GM20431 (cell line): ENCODE measurements around the gene REEP5.
"Not testable (repeated sequence)": the region's sequence is repeated elsewhere in the genome, so short reads cannot be mapped to it uniquely, and the experiment has no call there.

Experiments
- in situ Hi-C: fragments of 300-500 bp; cut with MseI, MboI; formaldehyde crosslinking; loops from one replicate; pipeline ENCODE4 v1.15.0; 2020; ENCODE audit warnings: low sequenced_read_pairs; ENCODE audit not compliant: unreplicated experiment

The REEP5 gene

DNA sequence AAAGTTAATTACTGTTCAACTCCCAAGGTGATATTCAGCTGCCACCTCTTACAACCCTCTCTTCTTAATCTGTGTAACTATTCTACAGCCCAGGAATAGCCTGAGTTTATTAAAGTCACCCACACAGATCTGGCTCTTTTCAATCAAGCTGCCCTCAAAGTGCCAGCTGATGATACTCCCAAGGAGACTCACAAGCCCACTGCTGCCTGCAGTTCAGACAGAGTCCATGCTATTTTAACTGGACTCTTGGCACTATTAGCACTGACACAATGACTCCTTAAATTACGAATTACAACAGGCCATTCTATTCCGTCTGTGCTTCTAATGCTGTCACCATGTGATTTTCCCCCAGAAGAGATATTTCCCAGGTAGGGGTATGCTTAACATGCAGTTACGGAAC, 26.3 kb downstream of the REEP5 start:
- in situ Hi-C loops = no loop called here

- in situ Hi-C loops = no loop called here
These were observed 29.3 kb downstream of the REEP5 start for GRCh38 chr5:112892776-112893175.

GRCh38 chr5:112892066-112892465, 30.0 kb downstream of the REEP5 start:
- in situ Hi-C loops = not testable (repeated sequence)

- in situ Hi-C loops = no loop called here
These were observed 35.1 kb downstream of the REEP5 start for GRCh38 chr5:112886975-112887374.

GRCh38 chr5:112885001-112885400, 37.0 kb downstream of the REEP5 start:
- in situ Hi-C loops = no loop called here

GRCh38 chr5:112883192-112883591, 38.8 kb downstream of the REEP5 start:
- in situ Hi-C loops = no loop called here

- in situ Hi-C loops = no loop called here
These were observed 41.6 kb downstream of the REEP5 start for GRCh38 chr5:112880219-112880964.

- in situ Hi-C loops = no loop called here
These were observed 43.3 kb downstream of the REEP5 start for GRCh38 chr5:112878760-112879159.

GRCh38 chr5:112878101-112878500, 43.9 kb downstream of the REEP5 start:
- in situ Hi-C loops = no loop called here

- in situ Hi-C loops = no loop called here
These were observed 45.7 kb downstream of the REEP5 start for GRCh38 chr5:112876362-112876761.

DNA sequence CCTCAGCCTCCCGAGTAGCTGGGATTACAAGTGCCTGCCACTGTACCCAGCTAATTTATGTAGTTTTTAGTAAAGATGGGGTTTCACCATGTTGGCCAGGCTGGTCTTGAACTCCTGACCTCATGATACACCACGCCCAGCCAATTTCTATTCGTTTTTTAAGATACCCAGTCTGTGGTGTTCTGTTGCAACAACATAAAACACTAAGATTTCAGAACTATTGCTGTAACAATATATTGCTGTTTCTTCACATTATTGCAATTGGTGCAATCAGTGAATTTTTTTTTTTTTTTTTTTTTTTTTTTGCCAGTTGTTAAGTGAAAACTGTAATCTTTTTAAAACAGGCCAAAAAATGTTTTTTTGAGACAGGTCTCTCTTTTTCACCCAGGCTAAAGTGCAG, 51.1 kb downstream of the REEP5 start:
- in situ Hi-C loops = no loop called here

DNA sequence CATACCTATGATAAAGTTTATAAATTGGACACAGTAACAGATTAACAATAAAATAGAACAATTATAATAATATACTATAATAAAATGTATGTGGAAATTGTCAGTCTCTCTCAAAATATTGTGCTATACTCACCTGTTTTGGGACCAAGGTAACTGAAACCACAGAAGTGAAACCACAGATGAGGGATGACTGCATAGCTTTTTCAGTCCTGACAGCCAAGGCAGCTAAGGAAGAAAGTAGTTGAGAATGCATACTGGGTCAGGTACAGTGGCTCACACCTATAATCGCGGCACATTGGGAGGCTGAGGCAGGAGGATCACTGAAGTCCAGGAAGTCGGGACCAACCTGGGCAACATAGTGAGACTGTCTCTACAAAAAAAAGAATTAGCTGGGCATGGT, 52.1 kb downstream of the REEP5 start:
- in situ Hi-C loops = no loop called here

DNA sequence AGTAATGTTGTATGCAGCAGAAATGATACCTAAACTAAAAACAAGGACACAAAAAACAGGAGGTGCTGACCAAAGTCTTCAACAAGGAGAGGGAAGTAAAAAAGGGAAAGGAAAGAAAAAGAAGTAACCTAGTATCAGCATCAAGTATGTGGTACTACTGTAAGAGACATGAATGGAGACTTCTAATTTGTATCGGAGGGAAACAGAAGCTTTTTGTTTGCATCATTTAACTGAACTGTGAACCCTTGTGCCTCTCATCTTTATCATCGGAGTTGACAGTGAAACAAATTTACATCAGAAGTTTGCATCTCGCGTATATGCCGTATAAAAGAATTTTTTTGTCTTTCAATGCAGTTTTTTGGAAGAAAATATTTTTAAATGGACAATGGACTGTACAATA, 54.6 kb downstream of the REEP5 start:
- in situ Hi-C loops = no loop called here

DNA sequence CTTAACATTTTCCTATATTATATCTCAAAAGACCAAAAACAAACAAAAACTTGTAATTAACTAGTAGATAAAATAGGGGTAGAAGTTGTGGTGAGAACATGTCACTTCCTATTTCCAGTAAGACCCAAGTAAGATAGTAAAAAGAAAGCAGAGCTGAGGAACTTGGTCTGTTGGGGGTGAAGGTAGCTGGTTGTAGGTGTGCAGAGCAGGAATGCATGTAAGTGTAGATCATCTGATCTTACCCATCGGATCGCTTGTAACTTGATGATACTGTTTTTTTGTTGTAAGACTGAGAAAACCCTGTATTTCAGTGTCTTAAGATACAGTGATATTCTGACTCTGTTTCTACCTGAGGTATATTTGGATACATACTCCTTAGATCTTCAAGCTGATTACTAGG, 55.3 kb downstream of the REEP5 start:
- in situ Hi-C loops = no loop called here

GRCh38 chr5:112865128-112865527, 56.9 kb downstream of the REEP5 start:
- in situ Hi-C loops = no loop called here

GRCh38 chr5:112863549-112863948, 58.5 kb downstream of the REEP5 start:
- in situ Hi-C loops = no loop called here

- in situ Hi-C loops = no loop called here
These were observed 59.9 kb downstream of the REEP5 start for GRCh38 chr5:112862085-112862484.

GRCh38 chr5:112861638-112861985, 60.4 kb downstream of the REEP5 start:
- in situ Hi-C loops = no loop called here

DNA sequence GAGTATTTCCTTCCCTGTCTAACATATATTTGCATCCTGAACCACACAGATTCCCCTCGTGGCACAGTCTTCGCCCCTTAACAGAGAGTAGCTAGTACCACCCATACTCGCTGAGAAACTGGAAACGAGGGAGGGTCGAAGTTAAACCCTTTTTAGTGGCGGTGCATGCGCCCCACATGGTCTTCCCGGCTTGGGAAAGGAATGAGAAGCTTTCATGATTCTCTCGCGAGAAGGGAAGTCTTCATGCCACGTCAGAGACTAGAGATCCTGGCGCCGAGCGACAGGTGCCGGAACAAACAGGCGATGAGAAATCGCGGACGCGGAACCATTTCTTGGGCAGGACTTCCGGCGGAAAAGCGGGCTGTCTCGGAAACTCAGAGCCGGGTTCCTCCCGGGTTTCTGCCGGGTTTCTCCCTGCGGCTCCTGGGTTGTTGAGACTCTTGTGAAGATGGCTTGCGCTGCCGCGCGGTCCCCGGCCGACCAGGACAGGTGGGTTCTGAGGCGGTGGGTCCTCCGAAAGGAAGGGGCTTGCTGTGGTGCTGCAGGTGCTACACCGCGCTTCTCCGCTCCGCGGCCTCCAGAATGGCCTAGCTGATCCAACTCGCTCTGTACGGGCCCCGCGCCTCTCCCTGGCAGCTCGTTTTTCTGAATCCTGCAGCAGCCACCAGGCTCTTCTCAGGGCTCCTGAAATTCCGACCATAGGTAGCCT, 60.9 kb downstream of the REEP5 start, which contains the start of gene SRP19:
TSS of gene SRP19 (plus strand) at position 359 of the 709 bp plus-strand sequence. CDS start at position 449, 90 bp downstream.
- in situ Hi-C loops = no loop called here

GRCh38 chr5:112860571-112860928, 61.5 kb downstream of the REEP5 start:
- in situ Hi-C loops = not testable (repeated sequence)

GRCh38 chr5:112857866-112858265, 64.2 kb downstream of the REEP5 start:
- in situ Hi-C loops = no loop called here

- in situ Hi-C loops = no loop called here
These were observed 67.4 kb downstream of the REEP5 start for GRCh38 chr5:112854651-112855050.
